Measurements from ENCODE around the gene BRPF1. TPM values are rescaled to one million over a fixed set of nuclear protein-coding genes. Genes with fewer than 3 reads are reported as not detected.

BRPF1 gene
- polyA plus RNA-seq, 1 donor from 2014 or later: 14.9 TPM

DNA sequence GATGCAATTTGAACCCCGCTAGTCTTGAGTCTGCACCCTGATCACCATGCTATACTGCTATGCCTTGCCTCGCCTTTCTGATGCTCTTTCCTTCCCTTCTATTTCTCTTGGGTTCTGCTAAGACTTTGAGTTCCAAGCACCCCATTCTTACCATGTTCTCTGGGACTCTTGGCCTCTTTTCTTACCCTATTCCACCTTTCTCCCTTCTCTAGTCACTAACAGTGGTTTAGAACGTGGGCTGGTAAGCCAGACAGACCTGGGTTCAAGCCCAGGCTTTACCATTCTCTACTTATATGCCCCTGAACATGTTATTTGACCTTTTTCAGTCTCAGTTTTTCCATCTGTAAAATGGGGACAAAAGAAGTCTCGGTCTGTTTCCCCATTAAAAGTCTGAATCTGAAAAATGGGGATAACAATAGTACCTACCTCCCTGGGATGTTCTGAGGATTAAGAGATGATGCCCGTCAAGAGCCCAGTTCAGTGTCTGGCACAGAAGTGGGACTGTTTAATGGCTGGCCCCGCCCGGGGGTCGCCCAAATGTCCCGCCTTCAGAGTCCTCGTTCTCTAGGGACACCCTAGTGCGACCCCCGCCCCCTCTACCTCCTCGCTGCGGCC lies 60.4 kb downstream of the BRPF1 start:
- peaks cover 30% of the 10 kb centered on the region for H3K79me2 ChIP-seq (replicated peaks; ENCODE audit: insufficient read depth, low read length)
- H3K9me2 ChIP-seq (ENCODE audit: insufficient read depth, low read length): no peaks in the 10 kb centered on the region
- no peaks in the 10 kb centered on the region for H3K27me3 ChIP-seq (ENCODE audit: insufficient read depth, low read depth, low read length)
- H3K9me3 ChIP-seq (ENCODE audit: low read length): no peaks in the 10 kb centered on the region
- TF ChIP-seq EZH2 (IDR thresholded peaks at IDR 0.05; ENCODE audit: borderline replicate concordance, insufficient read depth, low read length, poor library complexity, severe bottlenecking): no peak
- TF ChIP-seq SMC3 (conservative IDR thresholded peaks at IDR 0.05; ENCODE audit: poor library complexity): no peak
- TF ChIP-seq RAD21 (conservative IDR thresholded peaks at IDR 0.05): no peak
- TF ChIP-seq, protein P1, sequence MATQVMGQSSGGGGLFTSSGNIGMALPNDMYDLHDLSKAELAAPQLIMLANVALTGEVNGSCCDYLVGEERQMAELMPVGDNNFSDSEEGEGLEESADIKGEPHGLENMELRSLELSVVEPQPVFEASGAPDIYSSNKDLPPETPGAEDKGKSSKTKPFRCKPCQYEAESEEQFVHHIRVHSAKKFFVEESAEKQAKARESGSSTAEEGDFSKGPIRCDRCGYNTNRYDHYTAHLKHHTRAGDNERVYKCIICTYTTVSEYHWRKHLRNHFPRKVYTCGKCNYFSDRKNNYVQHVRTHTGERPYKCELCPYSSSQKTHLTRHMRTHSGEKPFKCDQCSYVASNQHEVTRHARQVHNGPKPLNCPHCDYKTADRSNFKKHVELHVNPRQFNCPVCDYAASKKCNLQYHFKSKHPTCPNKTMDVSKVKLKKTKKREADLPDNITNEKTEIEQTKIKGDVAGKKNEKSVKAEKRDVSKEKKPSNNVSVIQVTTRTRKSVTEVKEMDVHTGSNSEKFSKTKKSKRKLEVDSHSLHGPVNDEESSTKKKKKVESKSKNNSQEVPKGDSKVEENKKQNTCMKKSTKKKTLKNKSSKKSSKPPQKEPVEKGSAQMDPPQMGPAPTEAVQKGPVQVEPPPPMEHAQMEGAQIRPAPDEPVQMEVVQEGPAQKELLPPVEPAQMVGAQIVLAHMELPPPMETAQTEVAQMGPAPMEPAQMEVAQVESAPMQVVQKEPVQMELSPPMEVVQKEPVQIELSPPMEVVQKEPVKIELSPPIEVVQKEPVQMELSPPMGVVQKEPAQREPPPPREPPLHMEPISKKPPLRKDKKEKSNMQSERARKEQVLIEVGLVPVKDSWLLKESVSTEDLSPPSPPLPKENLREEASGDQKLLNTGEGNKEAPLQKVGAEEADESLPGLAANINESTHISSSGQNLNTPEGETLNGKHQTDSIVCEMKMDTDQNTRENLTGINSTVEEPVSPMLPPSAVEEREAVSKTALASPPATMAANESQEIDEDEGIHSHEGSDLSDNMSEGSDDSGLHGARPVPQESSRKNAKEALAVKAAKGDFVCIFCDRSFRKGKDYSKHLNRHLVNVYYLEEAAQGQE (IDR thresholded peaks at IDR 0.05; ENCODE audit: borderline replicate concordance): no peak
- peak overlapping the region; percentile 49 for H3K4me2 ChIP-seq (ENCODE audit: low read length)
- H3F3A ChIP-seq (ENCODE audit: insufficient read depth, low read length, poor library complexity, severe bottlenecking): no peaks in the 10 kb centered on the region
- peak overlapping the region; percentile 98 for H3K27ac ChIP-seq (ENCODE audit: low read length)
- H3K4me3 ChIP-seq (ENCODE audit: low read length): peak overlapping the region; percentile 97
- peaks cover 5% of the 10 kb centered on the region for H3K36me3 ChIP-seq (ENCODE audit: insufficient read depth, low read length)
- peak overlapping the region; percentile 62 for H2AFZ ChIP-seq (ENCODE audit: low read depth, low read length)
- H4K20me1 ChIP-seq (ENCODE audit: insufficient read depth): no peaks in the 10 kb centered on the region
- H3K9ac ChIP-seq (ENCODE audit: low read length): peak overlapping the region; percentile 99

DNA sequence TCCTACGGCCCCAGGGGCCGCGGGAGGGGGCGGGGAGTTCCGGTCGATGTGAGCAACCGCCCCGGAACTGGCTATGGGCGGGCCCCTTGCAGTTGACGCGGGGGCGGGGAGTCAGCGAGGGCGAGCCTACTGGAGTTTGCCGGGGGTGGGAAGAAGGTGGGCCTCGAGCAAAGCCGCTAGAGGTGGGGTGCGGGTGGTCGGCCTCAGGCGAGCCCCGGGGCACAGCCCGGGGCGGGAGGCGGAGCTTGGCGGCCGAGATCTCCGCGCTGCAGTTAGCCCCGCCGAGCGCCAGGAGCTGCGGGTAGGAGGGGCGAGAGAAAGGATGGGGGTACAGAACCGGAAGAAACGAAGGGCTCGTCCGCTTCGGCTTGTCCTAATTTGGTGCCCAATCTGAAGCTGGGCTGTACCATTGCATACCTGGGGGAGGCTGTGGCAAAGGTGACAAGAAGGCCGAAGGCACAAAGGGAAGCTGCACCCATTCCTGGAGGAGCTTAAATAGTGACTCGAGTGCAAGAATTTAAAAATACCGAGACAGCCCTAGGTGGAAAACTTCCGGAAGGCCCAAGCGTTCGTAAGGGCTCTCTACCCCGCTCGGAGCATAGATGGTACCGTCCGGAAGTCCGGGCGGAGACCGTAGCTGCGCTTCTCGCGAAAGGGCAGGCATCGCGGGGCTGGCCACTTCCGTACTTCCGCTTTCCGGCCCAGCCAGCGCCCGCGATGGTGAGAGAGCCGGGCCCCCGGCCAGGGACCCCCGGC lies 61.0 kb downstream of the BRPF1 start, which contains the start of the genes ARPC4 and TADA3:
ARPC4 (plus strand) TSS at position 678 of the 756 bp plus-strand sequence; CDS start at position 718, 40 bp downstream.
TADA3 (minus strand) TSS at position 69 of the 756 bp plus-strand sequence. CDS start 1,007 bp downstream, outside the sequence.
- Histone ChIP-seq H2AFZ (ENCODE audit: low read depth, low read length) (peak within 1 kb of the TSS; percentile 82), H3K27me3 (ENCODE audit: insufficient read depth, low read depth, low read length) (no peaks in the 10 kb centered on the region), H4K20me1 (ENCODE audit: insufficient read depth) (no peaks in the 10 kb centered on the region), H3K4me3 (ENCODE audit: low read length) (peak within 1 kb of the TSS; percentile 97), H3K9me3 (ENCODE audit: low read length) (no peaks in the 10 kb centered on the region), H3K4me2 (ENCODE audit: low read length) (peak within 1 kb of the TSS; percentile 85), H3F3A (ENCODE audit: insufficient read depth, low read length, poor library complexity, severe bottlenecking) (no peaks in the 10 kb centered on the region), H3K79me2 (replicated peaks; ENCODE audit: insufficient read depth, low read length) (peaks cover 30% of the 10 kb centered on the region), H3K9me2 (ENCODE audit: insufficient read depth, low read length) (no peaks in the 10 kb centered on the region), H3K27ac (ENCODE audit: low read length) (peak within 1 kb of the TSS; percentile 98), H3K9ac (ENCODE audit: low read length) (peak within 1 kb of the TSS; percentile 99), H3K36me3 (ENCODE audit: insufficient read depth, low read length) (peaks cover 5% of the 10 kb centered on the region)
- TF ChIP-seq EZH2 (IDR thresholded peaks at IDR 0.05; ENCODE audit: borderline replicate concordance, insufficient read depth, low read length, poor library complexity, severe bottlenecking) (no peak), MXI1 (conservative IDR thresholded peaks at IDR 0.05; ENCODE audit: poor library complexity, severe bottlenecking) (peak; percentile 42), RAD21 (conservative IDR thresholded peaks at IDR 0.05) (no peak), POLR2AphosphoS5 (IDR thresholded peaks at IDR 0.05) (peak; percentile 65), TAF1 (IDR thresholded peaks at IDR 0.05; ENCODE audit: low read depth) (peak; percentile 59), EP300 (conservative IDR thresholded peaks at IDR 0.05; ENCODE audit: poor library complexity, severe bottlenecking) (peak; percentile 44), SMC3 (conservative IDR thresholded peaks at IDR 0.05; ENCODE audit: poor library complexity) (no peak)
- TF ChIP-seq, protein P2, sequence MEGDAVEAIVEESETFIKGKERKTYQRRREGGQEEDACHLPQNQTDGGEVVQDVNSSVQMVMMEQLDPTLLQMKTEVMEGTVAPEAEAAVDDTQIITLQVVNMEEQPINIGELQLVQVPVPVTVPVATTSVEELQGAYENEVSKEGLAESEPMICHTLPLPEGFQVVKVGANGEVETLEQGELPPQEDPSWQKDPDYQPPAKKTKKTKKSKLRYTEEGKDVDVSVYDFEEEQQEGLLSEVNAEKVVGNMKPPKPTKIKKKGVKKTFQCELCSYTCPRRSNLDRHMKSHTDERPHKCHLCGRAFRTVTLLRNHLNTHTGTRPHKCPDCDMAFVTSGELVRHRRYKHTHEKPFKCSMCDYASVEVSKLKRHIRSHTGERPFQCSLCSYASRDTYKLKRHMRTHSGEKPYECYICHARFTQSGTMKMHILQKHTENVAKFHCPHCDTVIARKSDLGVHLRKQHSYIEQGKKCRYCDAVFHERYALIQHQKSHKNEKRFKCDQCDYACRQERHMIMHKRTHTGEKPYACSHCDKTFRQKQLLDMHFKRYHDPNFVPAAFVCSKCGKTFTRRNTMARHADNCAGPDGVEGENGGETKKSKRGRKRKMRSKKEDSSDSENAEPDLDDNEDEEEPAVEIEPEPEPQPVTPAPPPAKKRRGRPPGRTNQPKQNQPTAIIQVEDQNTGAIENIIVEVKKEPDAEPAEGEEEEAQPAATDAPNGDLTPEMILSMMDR (IDR thresholded peaks at IDR 0.05; ENCODE audit: poor library complexity, severe bottlenecking): peak; percentile 34
- TF ChIP-seq, protein P1 (IDR thresholded peaks at IDR 0.05; ENCODE audit: borderline replicate concordance): no peak
